Measurements from ENCODE around the gene RSPH10B2.
"Not testable (repeated sequence)": the region's sequence is repeated elsewhere in the genome, so short reads cannot be mapped to it uniquely, and the experiment has no call there.

Gene RSPH10B2

GRCh38 chr7:6709808-6710207, 44.1 kb upstream of the RSPH10B2 start:
- no peaks in the 10 kb centered on the region for H3K27me3 ChIP-seq (ENCODE audit: low read length)
- no peak overlapping the region for H3K9ac ChIP-seq (ENCODE audit: low read length)
- no peak overlapping the region for H3K4me3 ChIP-seq (ENCODE audit: insufficient read depth, low read length, poor library complexity, severe bottlenecking)
- no peaks in the 10 kb centered on the region for H3K9me3 ChIP-seq (ENCODE audit: insufficient read depth, low read length)
- no peak overlapping the region for H2AFZ ChIP-seq (ENCODE audit: low read depth, low read length, severe bottlenecking)
- no peaks in the 10 kb centered on the region for H3F3A ChIP-seq (ENCODE audit: insufficient read depth)
- H3K27ac ChIP-seq (ENCODE audit: low read depth, low read length), result no peak overlapping the region
- peaks cover 4% of the 10 kb centered on the region; the same call in 1 of the 2 replicates for H3K36me3 ChIP-seq (ENCODE audit: low read length)
- H3K79me2 ChIP-seq (ENCODE audit: insufficient read depth, low read length), result peaks cover 19% of the 10 kb centered on the region
- H4K20me1 ChIP-seq (ENCODE audit: low read depth, low read length), result no peaks in the 10 kb centered on the region
- no peak for TF ChIP-seq EZH2phosphoT487 (conservative IDR thresholded peaks at IDR 0.05; ENCODE audit: low read length)
- no peak for TF ChIP-seq CTCF (IDR thresholded peaks at IDR 0.05; ENCODE audit: insufficient read depth, low read length, poor library complexity, severe bottlenecking)
- H3K9me2 ChIP-seq (replicated peaks; ENCODE audit: insufficient read depth, low read length), result no peaks in the 10 kb centered on the region
- no peak overlapping the region for H3K4me2 ChIP-seq (ENCODE audit: low read depth, low read length, poor library complexity, severe bottlenecking)

GRCh38 chr7:6714360-6714759, 39.5 kb upstream of the RSPH10B2 start:
- H3K27ac ChIP-seq (ENCODE audit: low read depth, low read length), result no peak overlapping the region
- no peaks in the 10 kb centered on the region for H3F3A ChIP-seq (ENCODE audit: insufficient read depth)
- H3K79me2 ChIP-seq (ENCODE audit: insufficient read depth, low read length), result no peaks in the 10 kb centered on the region
- no peaks in the 10 kb centered on the region for H3K27me3 ChIP-seq (ENCODE audit: low read length)
- no peaks in the 10 kb centered on the region for H3K36me3 ChIP-seq (ENCODE audit: low read length)
- H3K9me2 ChIP-seq (replicated peaks; ENCODE audit: insufficient read depth, low read length), result no peaks in the 10 kb centered on the region
- H3K9ac ChIP-seq (ENCODE audit: low read length), result no peak overlapping the region
- TF ChIP-seq CTCF (IDR thresholded peaks at IDR 0.05; ENCODE audit: insufficient read depth, low read length, poor library complexity, severe bottlenecking) (no peak), EZH2phosphoT487 (conservative IDR thresholded peaks at IDR 0.05; ENCODE audit: low read length) (no peak)
- H4K20me1 ChIP-seq (ENCODE audit: low read depth, low read length), result no peaks in the 10 kb centered on the region
- no peak overlapping the region for H2AFZ ChIP-seq (ENCODE audit: low read depth, low read length, severe bottlenecking)
- H3K4me3 ChIP-seq (ENCODE audit: insufficient read depth, low read length, poor library complexity, severe bottlenecking), result no peak overlapping the region
- H3K9me3 ChIP-seq (ENCODE audit: insufficient read depth, low read length), result no peaks in the 10 kb centered on the region
- no peak overlapping the region for H3K4me2 ChIP-seq (ENCODE audit: low read depth, low read length, poor library complexity, severe bottlenecking)

GRCh38 chr7:6715898-6716297, 38.0 kb upstream of the RSPH10B2 start:
- not testable (repeated sequence) for H3K79me2 ChIP-seq (ENCODE audit: insufficient read depth, low read length); H3K9me2 ChIP-seq (replicated peaks; ENCODE audit: insufficient read depth, low read length); H3F3A ChIP-seq (ENCODE audit: insufficient read depth); H3K27ac ChIP-seq (ENCODE audit: low read depth, low read length); H3K9ac ChIP-seq (ENCODE audit: low read length); H3K4me2 ChIP-seq (ENCODE audit: low read depth, low read length, poor library complexity, severe bottlenecking); H2AFZ ChIP-seq (ENCODE audit: low read depth, low read length, severe bottlenecking); H3K9me3 ChIP-seq (ENCODE audit: insufficient read depth, low read length); H3K27me3 ChIP-seq (ENCODE audit: low read length); H3K4me3 ChIP-seq (ENCODE audit: insufficient read depth, low read length, poor library complexity, severe bottlenecking); H4K20me1 ChIP-seq (ENCODE audit: low read depth, low read length); H3K36me3 ChIP-seq (ENCODE audit: low read length)

- H2AFZ ChIP-seq (ENCODE audit: low read depth, low read length, severe bottlenecking), result no peak overlapping the region
- no peaks in the 10 kb centered on the region for H3F3A ChIP-seq (ENCODE audit: insufficient read depth)
- H3K4me2 ChIP-seq (ENCODE audit: low read depth, low read length, poor library complexity, severe bottlenecking), result no peak overlapping the region
- no peak overlapping the region for H3K9ac ChIP-seq (ENCODE audit: low read length)
- no peaks in the 10 kb centered on the region for H4K20me1 ChIP-seq (ENCODE audit: low read depth, low read length)
- H3K27me3 ChIP-seq (ENCODE audit: low read length), result no peaks in the 10 kb centered on the region
- H3K9me2 ChIP-seq (replicated peaks; ENCODE audit: insufficient read depth, low read length), result no peaks in the 10 kb centered on the region
- H3K9me3 ChIP-seq (ENCODE audit: insufficient read depth, low read length), result no peaks in the 10 kb centered on the region
- no peaks in the 10 kb centered on the region for H3K79me2 ChIP-seq (ENCODE audit: insufficient read depth, low read length)
- no peak overlapping the region for H3K4me3 ChIP-seq (ENCODE audit: insufficient read depth, low read length, poor library complexity, severe bottlenecking)
- no peak overlapping the region for H3K27ac ChIP-seq (ENCODE audit: low read depth, low read length)
- no peaks in the 10 kb centered on the region for H3K36me3 ChIP-seq (ENCODE audit: low read length)
- TF ChIP-seq CTCF (IDR thresholded peaks at IDR 0.05; ENCODE audit: insufficient read depth, low read length, poor library complexity, severe bottlenecking), result no peak
- TF ChIP-seq EZH2phosphoT487 (conservative IDR thresholded peaks at IDR 0.05; ENCODE audit: low read length), result no peak
Measured at GRCh38 chr7:6718124-6718523, 35.8 kb upstream of the RSPH10B2 start.

- H2AFZ ChIP-seq (ENCODE audit: low read depth, low read length, severe bottlenecking); H3K4me3 ChIP-seq (ENCODE audit: insufficient read depth, low read length, poor library complexity, severe bottlenecking); H3K27ac ChIP-seq (ENCODE audit: low read depth, low read length); H3K4me2 ChIP-seq (ENCODE audit: low read depth, low read length, poor library complexity, severe bottlenecking); H3K9ac ChIP-seq (ENCODE audit: low read length); H3F3A ChIP-seq (ENCODE audit: insufficient read depth); H3K27me3 ChIP-seq (ENCODE audit: low read length); H3K9me2 ChIP-seq (replicated peaks; ENCODE audit: insufficient read depth, low read length); H4K20me1 ChIP-seq (ENCODE audit: low read depth, low read length); H3K36me3 ChIP-seq (ENCODE audit: low read length); H3K79me2 ChIP-seq (ENCODE audit: insufficient read depth, low read length); H3K9me3 ChIP-seq (ENCODE audit: insufficient read depth, low read length): not testable (repeated sequence)
Measured at GRCh38 chr7:6724351-6724750, 29.6 kb upstream of the RSPH10B2 start.
